GM21619 (cell line): Measurements from ENCODE around the gene SRSF9.
"Not testable (repeated sequence)": the region's sequence is repeated elsewhere in the genome, so short reads cannot be mapped to it uniquely, and the experiment has no call there.

Experiments
- ATAC-seq: cut with Tn5 transposase; IDR thresholded peaks from one replicate; pipeline ENCODE4 v1.9.1; 2021; ENCODE audit not compliant: unreplicated experiment

SRSF9 gene

GRCh38 chr12:120469450-120470149 lies at the start of gene SRSF9:
TSS of gene SRSF9 (minus strand) at chr12:120469748. CDS start at chr12:120469609, 139 bp downstream.
- peak; percentile 84 for ATAC-seq

- ATAC-seq: not testable (repeated sequence)
Observed at GRCh38 chr12:120519324-120519723, 49.8 kb upstream of the SRSF9 start.

- ATAC-seq: no peak
Observed at GRCh38 chr12:120515496-120515895, 45.9 kb upstream of the SRSF9 start.

GRCh38 chr12:120514002-120514401 lies 44.5 kb upstream of the SRSF9 start:
- no peak for ATAC-seq

GRCh38 chr12:120508537-120508936 lies 39.0 kb upstream of the SRSF9 start:
- ATAC-seq: no peak

- ATAC-seq: no peak
Observed at GRCh38 chr12:120504587-120504986, 35.0 kb upstream of the SRSF9 start.

GRCh38 chr12:120500581-120500980 lies 31.0 kb upstream of the SRSF9 start:
- ATAC-seq: no peak

GRCh38 chr12:120498870-120499515 lies 29.4 kb upstream of the SRSF9 start:
- ATAC-seq: no peak

- ATAC-seq: no peak
Observed at GRCh38 chr12:120497524-120498150, 28.1 kb upstream of the SRSF9 start.

GRCh38 chr12:120496413-120497340 lies 27.1 kb upstream of the SRSF9 start:
- no peak for ATAC-seq

GRCh38 chr12:120495731-120496412 lies 26.3 kb upstream of the SRSF9 start, which contains the start of gene DYNLL1:
TSS of gene DYNLL1 (plus strand) at chr12:120496113. CDS start at chr12:120496422, 309 bp downstream.
- peak; percentile 91 for ATAC-seq

- peak; percentile 0 for ATAC-seq
Observed at GRCh38 chr12:120495186-120495730, 25.7 kb upstream of the SRSF9 start.

- no peak for ATAC-seq
Observed at GRCh38 chr12:120490833-120491512, 21.4 kb upstream of the SRSF9 start.

- ATAC-seq: no peak
Observed at GRCh38 chr12:120490325-120490724, 20.8 kb upstream of the SRSF9 start.

- ATAC-seq: no peak
Observed at GRCh38 chr12:120489018-120489417, 19.5 kb upstream of the SRSF9 start.

GRCh38 chr12:120488057-120488640 lies 18.6 kb upstream of the SRSF9 start:
- no peak for ATAC-seq

GRCh38 chr12:120487552-120487951 lies 18.0 kb upstream of the SRSF9 start:
- not testable (repeated sequence) for ATAC-seq

- no peak for ATAC-seq
Observed at GRCh38 chr12:120485961-120486881, 16.7 kb upstream of the SRSF9 start.
